ENCODE measurements around the gene PGM3. TPM values are rescaled to one million over a fixed set of nuclear protein-coding genes. Genes with fewer than 3 reads are reported as not detected.

PGM3 gene
- total RNA-seq, 1 experiment from 2014 or later: 33.8 TPM

DNA sequence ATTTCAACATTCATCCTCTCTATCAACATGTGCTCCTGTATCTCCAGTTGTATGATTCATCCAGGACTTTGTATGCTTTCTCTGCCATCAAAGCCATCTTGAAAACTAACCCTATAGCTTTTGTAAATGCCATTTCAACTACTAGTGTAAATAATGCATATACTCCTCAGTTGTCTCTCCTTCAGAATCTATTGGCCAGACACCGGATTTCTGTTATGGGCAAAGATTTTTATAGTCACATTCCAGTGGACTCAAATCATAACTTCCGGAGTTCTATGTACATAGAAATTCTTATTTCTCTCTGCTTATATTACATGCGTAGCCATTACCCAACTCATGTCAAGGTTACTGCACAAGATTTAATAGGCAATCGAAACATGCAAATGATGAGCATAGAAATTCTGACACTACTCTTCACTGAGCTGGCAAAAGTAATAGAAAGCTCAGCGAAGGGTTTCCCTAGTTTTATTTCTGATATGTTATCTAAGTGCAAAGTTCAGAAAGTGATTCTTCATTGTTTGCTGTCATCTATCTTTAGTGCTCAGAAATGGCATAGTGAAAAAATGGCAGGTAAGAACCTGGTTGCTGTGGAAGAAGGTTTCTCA lies 54.8 kb downstream of the PGM3 start:
- Histone ChIP-seq H3K4me2 (no peak overlapping the region), H3K9me2 (ENCODE audit: insufficient read depth) (no peaks in the 10 kb centered on the region), H3K27me3 (ENCODE audit: insufficient read depth, low read depth) (no peaks in the 10 kb centered on the region), H3K79me2 (ENCODE audit: low read depth) (no peaks in the 10 kb centered on the region), H4K20me1 (ENCODE audit: insufficient read depth) (no peaks in the 10 kb centered on the region), H3K27ac (no peak overlapping the region), H3K36me3 (ENCODE audit: low read depth) (no peaks in the 10 kb centered on the region), H3K9me3 (ENCODE audit: insufficient read depth, low read depth) (no peaks in the 10 kb centered on the region), H2AFZ (no peak overlapping the region), H3K4me1 (replicated peaks; ENCODE audit: insufficient read depth) (no peaks in the 10 kb centered on the region), H3K4me3 (no peak overlapping the region), H3F3A (ENCODE audit: insufficient read depth, low read depth) (no peaks in the 10 kb centered on the region)
- ChIA-PET POLR2A (ENCODE audit: unreplicated experiment) (no interaction called here), CTCF (no interaction called here)
- intact Hi-C loops (cut with micrococcal nuclease; ENCODE audit: unreplicated experiment): no loop called here
- no peak for DNase-seq
- no TSS peak for BruUV-seq (replicated peaks)
- TF ChIP-seq, protein P1, sequence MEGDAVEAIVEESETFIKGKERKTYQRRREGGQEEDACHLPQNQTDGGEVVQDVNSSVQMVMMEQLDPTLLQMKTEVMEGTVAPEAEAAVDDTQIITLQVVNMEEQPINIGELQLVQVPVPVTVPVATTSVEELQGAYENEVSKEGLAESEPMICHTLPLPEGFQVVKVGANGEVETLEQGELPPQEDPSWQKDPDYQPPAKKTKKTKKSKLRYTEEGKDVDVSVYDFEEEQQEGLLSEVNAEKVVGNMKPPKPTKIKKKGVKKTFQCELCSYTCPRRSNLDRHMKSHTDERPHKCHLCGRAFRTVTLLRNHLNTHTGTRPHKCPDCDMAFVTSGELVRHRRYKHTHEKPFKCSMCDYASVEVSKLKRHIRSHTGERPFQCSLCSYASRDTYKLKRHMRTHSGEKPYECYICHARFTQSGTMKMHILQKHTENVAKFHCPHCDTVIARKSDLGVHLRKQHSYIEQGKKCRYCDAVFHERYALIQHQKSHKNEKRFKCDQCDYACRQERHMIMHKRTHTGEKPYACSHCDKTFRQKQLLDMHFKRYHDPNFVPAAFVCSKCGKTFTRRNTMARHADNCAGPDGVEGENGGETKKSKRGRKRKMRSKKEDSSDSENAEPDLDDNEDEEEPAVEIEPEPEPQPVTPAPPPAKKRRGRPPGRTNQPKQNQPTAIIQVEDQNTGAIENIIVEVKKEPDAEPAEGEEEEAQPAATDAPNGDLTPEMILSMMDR (conservative IDR thresholded peaks at IDR 0.05): no peak
- TF ChIP-seq EZH2 (IDR thresholded peaks at IDR 0.05; ENCODE audit: low read depth): no peak

DNA sequence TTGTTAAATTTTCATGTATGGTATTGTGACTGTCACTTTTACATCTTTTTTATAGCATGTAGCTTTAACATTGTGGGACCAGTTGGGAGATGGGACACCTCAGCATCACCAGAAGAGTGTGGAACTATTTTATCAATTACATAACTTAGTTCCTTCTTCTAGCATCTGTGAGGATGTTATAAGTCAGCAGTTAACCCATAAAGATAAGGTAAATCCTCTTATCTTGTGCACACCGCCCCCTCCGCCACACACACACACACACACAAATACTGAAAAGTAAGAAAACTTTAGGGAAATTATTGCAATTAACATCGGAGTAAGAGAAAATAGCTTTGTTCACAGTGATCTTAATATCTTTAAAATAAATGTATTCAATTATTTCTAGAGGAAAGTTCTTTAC lies 60.9 kb downstream of the PGM3 start:
- ChIA-PET POLR2A (ENCODE audit: unreplicated experiment) (no interaction called here), CTCF (no interaction called here)
- no peaks in the 10 kb centered on the region for H3K36me3 ChIP-seq (ENCODE audit: low read depth)
- H3K4me1 ChIP-seq (replicated peaks; ENCODE audit: insufficient read depth): no peaks in the 10 kb centered on the region
- no peak for TF ChIP-seq EZH2 (IDR thresholded peaks at IDR 0.05; ENCODE audit: low read depth)
- TF ChIP-seq, protein P1 (conservative IDR thresholded peaks at IDR 0.05): no peak
- H2AFZ ChIP-seq: no peak overlapping the region
- H3K27me3 ChIP-seq (ENCODE audit: insufficient read depth, low read depth): no peaks in the 10 kb centered on the region
- H3K27ac ChIP-seq: no peak overlapping the region
- H3K79me2 ChIP-seq (ENCODE audit: low read depth): no peaks in the 10 kb centered on the region
- no peak for DNase-seq
- no peaks in the 10 kb centered on the region for H3K9me2 ChIP-seq (ENCODE audit: insufficient read depth)
- no TSS peak for BruUV-seq (replicated peaks)
- no peak overlapping the region for H3K4me3 ChIP-seq
- H4K20me1 ChIP-seq (ENCODE audit: insufficient read depth): no peaks in the 10 kb centered on the region
- H3F3A ChIP-seq (ENCODE audit: insufficient read depth, low read depth): no peaks in the 10 kb centered on the region
- no peak overlapping the region for H3K4me2 ChIP-seq
- intact Hi-C loops (cut with micrococcal nuclease; ENCODE audit: unreplicated experiment): no loop called here
- no peaks in the 10 kb centered on the region for H3K9me3 ChIP-seq (ENCODE audit: insufficient read depth, low read depth)

DNA sequence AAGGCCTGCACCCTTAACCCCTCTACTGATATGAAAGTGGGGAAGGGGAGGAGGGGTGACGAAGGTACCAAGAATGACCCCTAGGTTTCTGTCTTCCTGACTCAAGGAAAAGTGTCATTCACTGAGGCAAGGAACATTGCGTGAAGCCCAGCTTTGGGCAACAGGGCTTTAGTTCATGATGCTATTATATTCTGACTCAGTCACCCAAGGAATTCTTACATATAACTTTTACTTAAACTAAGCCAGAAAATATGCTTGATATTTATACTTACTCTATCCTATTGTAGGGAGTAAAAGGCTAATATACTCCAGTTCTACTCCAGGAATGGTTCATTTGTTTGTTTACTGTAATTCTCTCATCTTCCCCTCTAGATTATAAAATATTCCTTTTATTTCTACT lies 65.1 kb downstream of the PGM3 start:
- Histone ChIP-seq H4K20me1 (ENCODE audit: insufficient read depth) (no peaks in the 10 kb centered on the region), H3K27ac (no peak overlapping the region), H3K9me2 (ENCODE audit: insufficient read depth) (no peaks in the 10 kb centered on the region), H3K36me3 (ENCODE audit: low read depth) (no peaks in the 10 kb centered on the region), H3K27me3 (ENCODE audit: insufficient read depth, low read depth) (no peaks in the 10 kb centered on the region), H3F3A (ENCODE audit: insufficient read depth, low read depth) (no peaks in the 10 kb centered on the region), H3K79me2 (ENCODE audit: low read depth) (no peaks in the 10 kb centered on the region), H3K4me2 (no peak overlapping the region), H3K4me1 (replicated peaks; ENCODE audit: insufficient read depth) (no peaks in the 10 kb centered on the region), H3K9me3 (ENCODE audit: insufficient read depth, low read depth) (no peaks in the 10 kb centered on the region), H3K4me3 (no peak overlapping the region), H2AFZ (no peak overlapping the region)
- CTCF ChIA-PET: no interaction called here
- POLR2A ChIA-PET (ENCODE audit: unreplicated experiment): no interaction called here
- no TSS peak for BruUV-seq (replicated peaks)
- intact Hi-C loops (cut with micrococcal nuclease; ENCODE audit: unreplicated experiment): no loop called here
- no peak for DNase-seq
- no peak for TF ChIP-seq EZH2 (IDR thresholded peaks at IDR 0.05; ENCODE audit: low read depth)
- TF ChIP-seq, protein P1 (conservative IDR thresholded peaks at IDR 0.05): no peak

All from PC-9 (cell line).